HAP-1 (cell line): ENCODE data around the gene IQCE.
A peak's percentile ranks its signal among the peaks of the same experiment; 100 is the strongest.

Experiments
- DNase-seq, 2 experiments: peaks; one replicate each; pipeline ENCODE4 v3.0.0-alpha.2; 2016 to 2020; ENCODE audit warnings: low spot score in 2 of 2
- H3K27me3 ChIP-seq: fragments of 250-450 bp; sonication (Bioruptor Pico); 2 replicates; pipeline ENCODE4 v1.5.1; 2020; ENCODE audit warnings: low read depth, mild to moderate bottlenecking, moderate library complexity
- H3K36me3 ChIP-seq: fragments of 250-450 bp; sonication (Bioruptor Pico); replicated peaks from 2 replicates; pipeline ENCODE4 v1.5.1; 2020; ENCODE audit warnings: mild to moderate bottlenecking
- H3K4me1 ChIP-seq: fragments of 250-450 bp; sonication (Bioruptor Pico); 2 replicates; pipeline ENCODE4 v1.5.1; 2020; ENCODE audit warnings: mild to moderate bottlenecking
- H3K4me3 ChIP-seq: fragments of 250-450 bp; sonication (Bioruptor Pico); 2 replicates; pipeline ENCODE4 v1.5.1; 2020; ENCODE audit warnings: mild to moderate bottlenecking, moderate library complexity
- H3K9me3 ChIP-seq: fragments of 250-450 bp; sonication (Bioruptor Pico); 2 replicates; pipeline ENCODE4 v1.5.1; 2020; ENCODE audit warnings: mild to moderate bottlenecking, moderate library complexity
- in situ Hi-C: fragments of 300-500 bp; cut with MboI; formaldehyde crosslinking; loops from 3 replicates; pipeline ENCODE4 v1.14.3; 2020; ENCODE audit warnings: low sequenced_read_pairs, inconsistent platforms, mixed read lengths

IQCE gene

GRCh38 chr7:2558629-2559282 lies at the start of gene IQCE:
TSS of gene IQCE (plus strand) at chr7:2558979. CDS start at chr7:2559182, 203 bp downstream.
- H3K4me1 ChIP-seq = peaks cover 6% of the 10 kb centered on the region
- peak; percentile 83 to 98 for DNase-seq
- in situ Hi-C loops = no loop called here
- no peaks in the 10 kb centered on the region for H3K27me3 ChIP-seq
- no peaks in the 10 kb centered on the region for H3K9me3 ChIP-seq
- peak within 1 kb of the TSS; percentile 54 for H3K4me3 ChIP-seq
- no peaks in the 10 kb centered on the region; the same call in 1 of the 2 replicates for H3K36me3 ChIP-seq

GRCh38 chr7:2509298-2509906 lies 49.4 kb upstream of the IQCE start:
- no peak overlapping the region for H3K4me3 ChIP-seq
- no peaks in the 10 kb centered on the region for H3K4me1 ChIP-seq
- in situ Hi-C loops = no loop called here
- no peaks in the 10 kb centered on the region for H3K9me3 ChIP-seq
- no peaks in the 10 kb centered on the region for H3K27me3 ChIP-seq
- no peak for DNase-seq
- H3K36me3 ChIP-seq = no peaks in the 10 kb centered on the region

- Histone ChIP-seq H3K36me3 (no peaks in the 10 kb centered on the region), H3K4me3 (no peak overlapping the region), H3K4me1 (no peaks in the 10 kb centered on the region), H3K27me3 (no peaks in the 10 kb centered on the region), H3K9me3 (no peaks in the 10 kb centered on the region)
- no peak for DNase-seq
- in situ Hi-C loops = no loop called here
These were observed 48.5 kb upstream of the IQCE start for GRCh38 chr7:2510130-2510776.

- no peaks in the 10 kb centered on the region for H3K27me3 ChIP-seq
- no peak for DNase-seq
- no peak overlapping the region for H3K4me3 ChIP-seq
- no peaks in the 10 kb centered on the region for H3K36me3 ChIP-seq
- in situ Hi-C loops = no loop called here
- H3K9me3 ChIP-seq = no peaks in the 10 kb centered on the region
- no peaks in the 10 kb centered on the region for H3K4me1 ChIP-seq
These were observed 47.6 kb upstream of the IQCE start for GRCh38 chr7:2510909-2511768.

- DNase-seq = no peak
- Histone ChIP-seq H3K4me1 (no peaks in the 10 kb centered on the region), H3K27me3 (no peaks in the 10 kb centered on the region), H3K4me3 (no peak overlapping the region), H3K36me3 (no peaks in the 10 kb centered on the region), H3K9me3 (no peaks in the 10 kb centered on the region)
- in situ Hi-C loops = no loop called here
These were observed 47.0 kb upstream of the IQCE start for GRCh38 chr7:2511769-2512168.

GRCh38 chr7:2512179-2512661 lies 46.6 kb upstream of the IQCE start:
- no peak overlapping the region for H3K4me3 ChIP-seq
- no peaks in the 10 kb centered on the region for H3K9me3 ChIP-seq
- in situ Hi-C loops = no loop called here
- no peaks in the 10 kb centered on the region for H3K4me1 ChIP-seq
- no peaks in the 10 kb centered on the region for H3K36me3 ChIP-seq
- no peaks in the 10 kb centered on the region for H3K27me3 ChIP-seq
- DNase-seq = no peak

GRCh38 chr7:2512713-2513112 lies 46.1 kb upstream of the IQCE start:
- no peaks in the 10 kb centered on the region for H3K4me1 ChIP-seq

GRCh38 chr7:2513702-2514101 lies 45.1 kb upstream of the IQCE start:
- H3K9me3 ChIP-seq = no peaks in the 10 kb centered on the region
- no peaks in the 10 kb centered on the region for H3K36me3 ChIP-seq
- in situ Hi-C loops = no loop called here
- no peaks in the 10 kb centered on the region for H3K4me1 ChIP-seq
- DNase-seq = no peak
- no peaks in the 10 kb centered on the region for H3K27me3 ChIP-seq
- H3K4me3 ChIP-seq = no peak overlapping the region

More at GRCh38 chr7:2512713-2513112, 46.1 kb upstream of the IQCE start:
- Histone ChIP-seq H3K4me3 (no peak overlapping the region), H3K36me3 (no peaks in the 10 kb centered on the region), H3K9me3 (no peaks in the 10 kb centered on the region), H3K27me3 (no peaks in the 10 kb centered on the region)
- DNase-seq = no peak
- in situ Hi-C loops = no loop called here

GRCh38 chr7:2514473-2515423 lies 44.0 kb upstream of the IQCE start:
- Histone ChIP-seq H3K9me3 (no peaks in the 10 kb centered on the region), H3K4me3 (no peak overlapping the region), H3K4me1 (peaks cover 4% of the 10 kb centered on the region; the same call in 1 of the 2 replicates), H3K27me3 (no peaks in the 10 kb centered on the region), H3K36me3 (no peaks in the 10 kb centered on the region)
- in situ Hi-C loops = no loop called here
- DNase-seq = no peak

GRCh38 chr7:2515424-2516193 lies 43.2 kb upstream of the IQCE start:
- H3K27me3 ChIP-seq = no peaks in the 10 kb centered on the region
- no peaks in the 10 kb centered on the region for H3K9me3 ChIP-seq
- no peak for DNase-seq
- H3K4me1 ChIP-seq = peaks cover 8% of the 10 kb centered on the region
- no peaks in the 10 kb centered on the region for H3K36me3 ChIP-seq
- in situ Hi-C loops = no loop called here
- no peak overlapping the region for H3K4me3 ChIP-seq

GRCh38 chr7:2516194-2516555 lies 42.6 kb upstream of the IQCE start:
- H3K36me3 ChIP-seq = no peaks in the 10 kb centered on the region
- no peak overlapping the region for H3K4me3 ChIP-seq
- H3K4me1 ChIP-seq = peaks cover 9% of the 10 kb centered on the region
- no peaks in the 10 kb centered on the region for H3K9me3 ChIP-seq
- in situ Hi-C loops = no loop called here
- DNase-seq = no peak
- H3K27me3 ChIP-seq = no peaks in the 10 kb centered on the region

- Histone ChIP-seq H3K27me3 (no peaks in the 10 kb centered on the region), H3K36me3 (no peaks in the 10 kb centered on the region), H3K9me3 (no peaks in the 10 kb centered on the region), H3K4me1 (peaks cover 14% of the 10 kb centered on the region), H3K4me3 (no peak overlapping the region)
- no peak for DNase-seq
- in situ Hi-C loops = no loop called here
These were observed 41.8 kb upstream of the IQCE start for GRCh38 chr7:2517026-2517425.
